ENCODE measurements around the gene GPBAR1.

- TF ChIP-seq CTCF (IDR thresholded peaks at IDR 0.05) (no peak), POLR2A (IDR thresholded peaks at IDR 0.05) (no peak)
Measured at GRCh38 chr2:218312267-218312756, 51.5 kb downstream of the GPBAR1 start.

Data from heart left ventricle (tissue), 13 donors.